ENCODE results near the gene CFAP210. TPM values are rescaled to one million over a fixed set of nuclear protein-coding genes. Genes with fewer than 3 reads are reported as not detected.

Gene CFAP210
- total and polyA plus RNA-seq, 9 of the 15 experiments (the other 6 are each of a cell fraction or from before 2014, with no cell fraction given): 0.75 to 3.6 (median 1.3) TPM

DNA sequence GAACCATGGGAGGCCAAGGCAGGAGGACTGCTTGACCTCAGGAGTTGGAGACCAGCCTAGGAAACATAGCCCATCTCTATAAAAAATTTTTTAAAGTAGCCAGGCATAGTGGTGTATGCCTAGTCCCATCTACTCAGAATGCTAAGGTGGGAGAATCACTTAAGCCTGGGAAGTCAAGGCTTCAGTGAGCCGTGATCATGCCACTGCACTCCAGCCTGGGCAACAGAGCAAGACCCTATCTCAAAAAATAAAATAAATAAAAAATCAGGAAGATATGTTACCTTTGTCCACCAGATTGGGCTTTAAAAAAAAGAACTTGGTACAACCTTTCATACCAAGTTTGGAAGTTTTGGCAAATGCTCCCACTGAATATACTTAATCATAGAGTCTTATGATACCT lies 35.3 kb downstream of the CFAP210 start:
- POLR2A ChIA-PET: interaction anchor here (1.5 kb wide), 1 partner anchor 9 kb away, joined by 4 read pairs; no protein-coding TSS in a partner anchor
- ATAC-seq (no peak), FAIRE-seq (no peak), DNase-seq (ENCODE audit: extremely low read depth in 1 of 4, low spot score in 3 of 4) (no peak)
- H3K4me3 ChIP-seq: no peak overlapping the region
- BruUV-seq (replicated peaks): no TSS peak
- no peaks in the 10 kb centered on the region for H3K9me1 ChIP-seq (ENCODE audit: control insufficient read depth, insufficient read depth, low read length)
- H3K4me2 ChIP-seq (ENCODE audit: insufficient read depth, low read length): no peak overlapping the region
- H3K4me1 ChIP-seq (replicated peaks in 1 of 2; ENCODE audit: control insufficient read depth in 2 of 2, insufficient read depth in 2 of 2, low read length in 2 of 2): peaks cover 8 to 31% of the 10 kb centered on the region in 2 experiments
- intact Hi-C loops (cut with micrococcal nuclease): no loop called here
- no peaks in the 10 kb centered on the region for H3K36me3 ChIP-seq (ENCODE audit: control insufficient read depth, insufficient read depth, low read length)
- CTCF ChIA-PET (ENCODE audit: low intra/inter-chr PET ratio): no interaction called here
- H3K9me3 ChIP-seq (replicated peaks; ENCODE audit: control insufficient read depth, insufficient read depth, low read depth, low read length): no peaks in the 10 kb centered on the region
- no peaks in the 10 kb centered on the region for H4K20me1 ChIP-seq (replicated peaks; ENCODE audit: control insufficient read depth, insufficient read depth, low read length)
- no peak overlapping the region for H3K9ac ChIP-seq (ENCODE audit: insufficient read depth in 1 of 2, low read depth in 2 of 2, low read length in 2 of 2)
- no peaks in the 10 kb centered on the region for H3K79me2 ChIP-seq (ENCODE audit: control insufficient read depth, insufficient read depth, low read length)
- no peaks in the 10 kb centered on the region for H3K27me3 ChIP-seq (ENCODE audit: control insufficient read depth in 2 of 2, insufficient read depth in 2 of 2, low read length in 2 of 2)
- in situ Hi-C loops (cut with MboI): no loop called here
- H2AFZ ChIP-seq (ENCODE audit: low read depth, low read length): peak overlapping the region; percentile 85
- peak overlapping the region; percentile 20; the same call in 1 of the 3 replicates for H3K27ac ChIP-seq (ENCODE audit: extremely low read depth, low read depth, low read length)
- 94% methylated on average over 1 of the region's 1 CpG for WGBS (ENCODE audit: insufficient coverage, low coverage, missing lambda C conversion rate)
- TF ChIP-seq HNRNPL (IDR thresholded peaks at IDR 0.05; ENCODE audit: low read depth, low read length) (no peak), RBM25 (IDR thresholded peaks at IDR 0.05; ENCODE audit: low read depth, low read length, severe bottlenecking) (peak; percentile 68), PCBP2 (IDR thresholded peaks at IDR 0.05; ENCODE audit: low read depth, low read length, poor library complexity, severe bottlenecking) (no peak), ZNF121 (CRISPR knock-in tag; conservative IDR thresholded peaks at IDR 0.05) (peak; percentile 95), LEF1 (IDR thresholded peaks at IDR 0.05) (no peak), ZNF780A (CRISPR knock-in tag; IDR thresholded peaks at IDR 0.05) (no peak), POLR2AphosphoS5 (IDR thresholded peaks at IDR 0.05; ENCODE audit: control insufficient read depth, insufficient read depth, low read depth, low read length) (no peak), BHLHE40 (IDR thresholded peaks at IDR 0.05; ENCODE audit: low read length) (no peak), ZNF583 (CRISPR knock-in tag; IDR thresholded peaks at IDR 0.05) (no peak), KDM1A (IDR thresholded peaks at IDR 0.05) (peak in 1 of 2 experiments; percentile 35; a peak in 1 of 4 replicates), CBFB (CRISPR knock-in tag; IDR thresholded peaks at IDR 0.05) (no peak), BCOR (IDR thresholded peaks at IDR 0.05) (peak; percentile 58; the same call in 1 of the 2 replicates)
- TF ChIP-seq, protein P1, sequence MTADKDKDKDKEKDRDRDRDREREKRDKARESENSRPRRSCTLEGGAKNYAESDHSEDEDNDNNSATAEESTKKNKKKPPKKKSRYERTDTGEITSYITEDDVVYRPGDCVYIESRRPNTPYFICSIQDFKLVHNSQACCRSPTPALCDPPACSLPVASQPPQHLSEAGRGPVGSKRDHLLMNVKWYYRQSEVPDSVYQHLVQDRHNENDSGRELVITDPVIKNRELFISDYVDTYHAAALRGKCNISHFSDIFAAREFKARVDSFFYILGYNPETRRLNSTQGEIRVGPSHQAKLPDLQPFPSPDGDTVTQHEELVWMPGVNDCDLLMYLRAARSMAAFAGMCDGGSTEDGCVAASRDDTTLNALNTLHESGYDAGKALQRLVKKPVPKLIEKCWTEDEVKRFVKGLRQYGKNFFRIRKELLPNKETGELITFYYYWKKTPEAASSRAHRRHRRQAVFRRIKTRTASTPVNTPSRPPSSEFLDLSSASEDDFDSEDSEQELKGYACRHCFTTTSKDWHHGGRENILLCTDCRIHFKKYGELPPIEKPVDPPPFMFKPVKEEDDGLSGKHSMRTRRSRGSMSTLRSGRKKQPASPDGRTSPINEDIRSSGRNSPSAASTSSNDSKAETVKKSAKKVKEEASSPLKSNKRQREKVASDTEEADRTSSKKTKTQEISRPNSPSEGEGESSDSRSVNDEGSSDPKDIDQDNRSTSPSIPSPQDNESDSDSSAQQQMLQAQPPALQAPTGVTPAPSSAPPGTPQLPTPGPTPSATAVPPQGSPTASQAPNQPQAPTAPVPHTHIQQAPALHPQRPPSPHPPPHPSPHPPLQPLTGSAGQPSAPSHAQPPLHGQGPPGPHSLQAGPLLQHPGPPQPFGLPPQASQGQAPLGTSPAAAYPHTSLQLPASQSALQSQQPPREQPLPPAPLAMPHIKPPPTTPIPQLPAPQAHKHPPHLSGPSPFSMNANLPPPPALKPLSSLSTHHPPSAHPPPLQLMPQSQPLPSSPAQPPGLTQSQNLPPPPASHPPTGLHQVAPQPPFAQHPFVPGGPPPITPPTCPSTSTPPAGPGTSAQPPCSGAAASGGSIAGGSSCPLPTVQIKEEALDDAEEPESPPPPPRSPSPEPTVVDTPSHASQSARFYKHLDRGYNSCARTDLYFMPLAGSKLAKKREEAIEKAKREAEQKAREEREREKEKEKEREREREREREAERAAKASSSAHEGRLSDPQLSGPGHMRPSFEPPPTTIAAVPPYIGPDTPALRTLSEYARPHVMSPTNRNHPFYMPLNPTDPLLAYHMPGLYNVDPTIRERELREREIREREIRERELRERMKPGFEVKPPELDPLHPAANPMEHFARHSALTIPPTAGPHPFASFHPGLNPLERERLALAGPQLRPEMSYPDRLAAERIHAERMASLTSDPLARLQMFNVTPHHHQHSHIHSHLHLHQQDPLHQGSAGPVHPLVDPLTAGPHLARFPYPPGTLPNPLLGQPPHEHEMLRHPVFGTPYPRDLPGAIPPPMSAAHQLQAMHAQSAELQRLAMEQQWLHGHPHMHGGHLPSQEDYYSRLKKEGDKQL (CRISPR knock-in tag; IDR thresholded peaks at IDR 0.05; ENCODE audit: borderline replicate concordance): no peak
- TF ChIP-seq, protein P2, sequence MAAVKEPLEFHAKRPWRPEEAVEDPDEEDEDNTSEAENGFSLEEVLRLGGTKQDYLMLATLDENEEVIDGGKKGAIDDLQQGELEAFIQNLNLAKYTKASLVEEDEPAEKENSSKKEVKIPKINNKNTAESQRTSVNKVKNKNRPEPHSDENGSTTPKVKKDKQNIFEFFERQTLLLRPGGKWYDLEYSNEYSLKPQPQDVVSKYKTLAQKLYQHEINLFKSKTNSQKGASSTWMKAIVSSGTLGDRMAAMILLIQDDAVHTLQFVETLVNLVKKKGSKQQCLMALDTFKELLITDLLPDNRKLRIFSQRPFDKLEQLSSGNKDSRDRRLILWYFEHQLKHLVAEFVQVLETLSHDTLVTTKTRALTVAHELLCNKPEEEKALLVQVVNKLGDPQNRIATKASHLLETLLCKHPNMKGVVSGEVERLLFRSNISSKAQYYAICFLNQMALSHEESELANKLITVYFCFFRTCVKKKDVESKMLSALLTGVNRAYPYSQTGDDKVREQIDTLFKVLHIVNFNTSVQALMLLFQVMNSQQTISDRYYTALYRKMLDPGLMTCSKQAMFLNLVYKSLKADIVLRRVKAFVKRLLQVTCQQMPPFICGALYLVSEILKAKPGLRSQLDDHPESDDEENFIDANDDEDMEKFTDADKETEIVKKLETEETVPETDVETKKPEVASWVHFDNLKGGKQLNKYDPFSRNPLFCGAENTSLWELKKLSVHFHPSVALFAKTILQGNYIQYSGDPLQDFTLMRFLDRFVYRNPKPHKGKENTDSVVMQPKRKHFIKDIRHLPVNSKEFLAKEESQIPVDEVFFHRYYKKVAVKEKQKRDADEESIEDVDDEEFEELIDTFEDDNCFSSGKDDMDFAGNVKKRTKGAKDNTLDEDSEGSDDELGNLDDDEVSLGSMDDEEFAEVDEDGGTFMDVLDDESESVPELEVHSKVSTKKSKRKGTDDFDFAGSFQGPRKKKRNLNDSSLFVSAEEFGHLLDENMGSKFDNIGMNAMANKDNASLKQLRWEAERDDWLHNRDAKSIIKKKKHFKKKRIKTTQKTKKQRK (IDR thresholded peaks at IDR 0.05; ENCODE audit: borderline replicate concordance, low read depth, low read length): no peak
